HEK293T (cell line): Measurements from ENCODE around the gene EPSTI1.

Source experiments
- ARNT ChIP-seq: fragments of 450-650 bp; IDR thresholded peaks from 2 replicates; pipeline ENCODE4 v1.6.1; 2017; ENCODE audit warnings: mild to moderate bottlenecking
- BHLHE40 ChIP-seq: fragments of 450-650 bp; IDR thresholded peaks from 2 replicates; pipeline ENCODE4 v1.6.1; 2016; ENCODE audit warnings: mild to moderate bottlenecking, moderate library complexity, borderline replicate concordance
- CTBP1 ChIP-seq: fragments of 450-650 bp; IDR thresholded peaks from 2 replicates; pipeline ENCODE4 v1.6.1; 2016; ENCODE audit warnings: borderline replicate concordance
- ELF4 ChIP-seq: fragments of 450-650 bp; IDR thresholded peaks from 2 replicates; pipeline ENCODE4 v1.6.1; 2017; ENCODE audit warnings: antibody characterized with exemption
- FOXA1 ChIP-seq: fragments of 450-650 bp; IDR thresholded peaks from 2 replicates; pipeline ENCODE4 v1.6.1; 2016; ENCODE audit warnings: mild to moderate bottlenecking
- FOXM1 ChIP-seq: fragments of 450-650 bp; IDR thresholded peaks from 2 replicates; pipeline ENCODE4 v1.6.1; 2017; ENCODE audit warnings: mild to moderate bottlenecking, borderline replicate concordance
- HDGF ChIP-seq: fragments of 450-650 bp; IDR thresholded peaks from 2 replicates; pipeline ENCODE4 v1.6.1; 2017; ENCODE audit warnings: antibody characterized with exemption, borderline replicate concordance
- L3MBTL2 ChIP-seq: fragments of 450-650 bp; conservative IDR thresholded peaks from 2 replicates; pipeline ENCODE4 v1.6.1; 2016; ENCODE audit warnings: mild to moderate bottlenecking
- NFRKB ChIP-seq: fragments of 450-650 bp; IDR thresholded peaks from 2 replicates; pipeline ENCODE4 v1.6.1; 2016; ENCODE audit warnings: mild to moderate bottlenecking, moderate library complexity
- SP1 ChIP-seq: fragments of 450-650 bp; IDR thresholded peaks from 2 replicates; pipeline ENCODE4 v1.6.1; 2017
- SUZ12 ChIP-seq: fragments of 450-650 bp; IDR thresholded peaks from 2 replicates; pipeline ENCODE4 v1.6.1; 2016; ENCODE audit warnings: mild to moderate bottlenecking
- TARDBP ChIP-seq: fragments of 450-650 bp; IDR thresholded peaks from 2 replicates; pipeline ENCODE4 v1.6.1; 2016
- ZNF384 ChIP-seq: fragments of 450-650 bp; IDR thresholded peaks from 2 replicates; pipeline ENCODE4 v1.6.1; 2016

- no peak for TF ChIP-seq TARDBP
- no peak for TF ChIP-seq BHLHE40
- no peak for TF ChIP-seq SUZ12
- no peak for TF ChIP-seq FOXM1
- TF ChIP-seq L3MBTL2 = no peak
- TF ChIP-seq NFRKB = no peak
- no peak for TF ChIP-seq ARNT
- no peak for TF ChIP-seq HDGF
- no peak for TF ChIP-seq CTBP1
- no peak for TF ChIP-seq ZNF384
- TF ChIP-seq FOXA1 = no peak
- TF ChIP-seq SP1 = no peak
- TF ChIP-seq ELF4 = no peak
These were observed 86.5 kb downstream of the EPSTI1 start for GRCh38 chr13:42905579-42905978.
